Left renal cortex interstitium (tissue), 4 donors: ENCODE measurements around the gene TRABD2A. TPM values are rescaled to one million over a fixed set of nuclear protein-coding genes. Genes with fewer than 3 reads are reported as not detected.

Experiments
- DNase-seq, 4 donors: peaks; one replicate each; pipeline ENCODE4 v3.0.0-alpha.2; 2013; ENCODE audit warnings: low read depth in 4 of 4, low spot score in 2 of 4, missing footprints in 1 of 4
- polyA plus RNA-seq, 4 donors: library from polyadenylated mRNA; unstranded; fragments of 120-200 nt; gene quantifications; one replicate each; pipeline ENCODE4 v1.2.1, GENCODE V29; 2013; ENCODE audit not compliant: insufficient read length in 4 of 4

Gene TRABD2A
- polyA plus RNA-seq, 4 donors: 0.27 to 0.82 (median 0.49) TPM

GRCh38 chr2:84857566-84857965, 23.3 kb downstream of the TRABD2A start:
- DNase-seq: no peak

DNA sequence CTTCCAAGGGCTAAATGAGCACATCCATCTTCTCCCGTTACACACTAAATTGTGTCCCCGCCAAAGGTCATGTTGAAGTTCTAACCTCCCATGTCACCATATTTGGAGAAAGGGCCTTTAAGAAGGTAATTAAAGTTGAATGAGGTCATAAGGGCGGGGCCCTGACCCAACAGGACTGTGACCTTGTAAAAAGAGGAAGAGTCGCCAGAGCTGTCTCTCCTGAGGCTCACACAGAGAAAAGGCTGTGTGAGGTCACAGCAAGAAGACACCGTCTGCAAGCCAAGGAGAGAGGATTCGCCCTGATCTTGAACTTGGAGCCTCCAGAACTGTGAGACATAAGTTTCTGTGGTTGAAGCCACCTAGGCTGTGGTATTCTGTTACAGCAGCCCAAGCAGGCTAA, 24.1 kb downstream of the TRABD2A start:
- no peak for DNase-seq

DNA sequence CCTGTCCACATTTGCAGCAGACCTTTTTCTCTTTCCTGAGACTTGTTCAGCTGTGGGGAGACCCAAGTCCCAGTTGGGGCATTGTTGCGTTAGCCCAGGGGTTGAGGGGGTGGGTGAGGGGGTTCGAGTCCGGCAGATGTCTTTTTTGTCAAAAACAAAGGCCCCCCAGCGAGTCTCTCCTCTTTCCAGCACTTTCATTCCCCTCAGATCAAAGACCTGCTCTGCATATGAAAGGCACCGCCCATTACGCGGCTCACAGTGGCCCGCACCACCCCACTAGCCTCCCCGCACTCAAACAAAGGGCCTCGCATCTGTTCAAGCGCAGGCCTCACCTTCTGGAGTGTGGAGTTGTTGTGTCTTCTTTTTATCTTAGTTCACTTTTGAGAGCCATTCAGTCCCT, 25.2 kb downstream of the TRABD2A start:
- no peak for DNase-seq

- DNase-seq: no peak
Measured at GRCh38 chr2:84854850-84855249, 26.0 kb downstream of the TRABD2A start.

- DNase-seq: no peak
Measured at GRCh38 chr2:84851876-84852275, 29.0 kb downstream of the TRABD2A start.

- no peak for DNase-seq
Measured at GRCh38 chr2:84850471-84850870, 30.4 kb downstream of the TRABD2A start.

- no peak for DNase-seq
Measured at GRCh38 chr2:84849271-84849952, 31.5 kb downstream of the TRABD2A start.

DNA sequence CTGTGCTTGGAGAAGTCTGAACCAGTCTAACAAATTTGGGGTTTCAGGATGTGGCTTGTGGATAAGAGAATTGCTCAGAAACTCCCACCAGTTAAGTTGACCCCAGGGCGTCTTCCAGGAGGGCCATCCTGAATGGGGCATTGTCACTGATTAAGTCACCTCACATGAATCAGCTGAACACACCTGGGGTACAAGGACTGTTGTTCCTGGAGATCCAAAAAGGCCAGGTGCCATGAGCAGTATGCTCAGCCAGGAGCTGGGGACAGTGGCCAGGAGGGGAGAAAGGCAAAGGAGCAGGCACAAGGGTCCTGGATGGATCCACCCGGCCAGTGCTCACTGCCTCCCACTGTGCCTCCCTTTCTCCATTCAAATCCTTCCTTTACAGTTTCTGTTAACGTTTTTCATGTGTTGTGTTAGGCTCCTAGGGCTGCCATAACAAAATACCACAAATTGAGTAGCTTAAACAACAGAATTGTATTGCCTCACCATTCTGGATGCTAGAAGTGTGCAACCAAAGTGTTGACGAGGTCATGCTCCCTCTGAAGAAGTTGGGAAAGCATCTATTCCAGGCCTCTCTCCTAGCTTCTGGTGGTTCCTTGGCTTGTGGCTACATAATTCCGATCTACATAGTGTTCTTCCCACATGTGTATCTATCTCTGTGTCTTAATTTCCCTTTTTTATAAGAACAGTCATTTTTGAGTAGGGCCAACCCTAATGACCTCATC, 33.4 kb downstream of the TRABD2A start:
- no peak for DNase-seq

DNA sequence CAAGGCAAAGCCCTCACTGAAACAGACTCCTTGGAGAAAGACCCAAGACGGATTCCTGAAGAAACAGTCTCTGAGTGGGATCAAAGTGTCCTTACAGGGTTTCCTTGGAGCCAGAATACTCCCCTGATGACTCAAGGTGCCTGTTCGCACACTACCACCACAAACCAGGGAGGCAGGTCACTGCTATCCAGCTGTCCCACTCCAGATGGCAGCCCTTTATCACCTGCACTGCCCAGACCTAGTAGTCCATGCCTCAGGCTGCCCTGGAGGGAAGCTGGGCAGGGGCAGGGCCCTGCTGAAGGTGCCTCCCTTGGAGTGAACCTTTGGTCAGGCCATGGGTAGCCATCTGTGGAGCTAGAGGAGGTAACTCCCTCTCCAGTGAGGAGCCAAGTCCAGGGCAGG, 34.1 kb downstream of the TRABD2A start:
- no peak for DNase-seq

DNA sequence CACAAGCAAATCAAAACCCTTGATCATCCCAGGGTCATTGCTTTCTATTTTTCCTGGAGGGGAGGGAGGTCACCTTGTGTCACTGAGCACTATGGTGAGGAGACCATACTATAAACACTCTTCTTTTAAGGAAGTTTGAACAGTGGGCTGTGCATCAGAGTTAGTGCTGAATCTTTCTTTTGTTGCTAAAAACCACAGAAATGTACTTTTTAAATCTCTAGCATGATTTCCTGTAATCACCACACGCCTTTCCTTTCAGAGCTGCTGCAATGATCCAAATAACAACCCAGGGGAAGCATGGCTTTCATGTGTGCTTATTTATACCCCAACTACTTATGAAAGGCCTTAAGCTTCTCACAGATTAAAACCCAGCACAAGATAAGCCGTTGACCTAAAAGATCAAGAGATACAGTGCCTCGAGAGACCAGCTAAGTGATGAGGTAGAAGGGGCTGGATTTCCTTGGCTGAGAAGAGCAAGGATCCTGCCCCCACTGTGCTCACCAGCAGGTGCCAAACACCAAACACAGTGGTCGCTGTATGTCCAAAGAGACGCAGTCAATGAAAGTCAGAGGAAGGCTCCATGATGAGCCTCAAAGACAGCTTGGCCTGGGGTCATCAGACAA, 34.7 kb downstream of the TRABD2A start:
- no peak for DNase-seq

DNA sequence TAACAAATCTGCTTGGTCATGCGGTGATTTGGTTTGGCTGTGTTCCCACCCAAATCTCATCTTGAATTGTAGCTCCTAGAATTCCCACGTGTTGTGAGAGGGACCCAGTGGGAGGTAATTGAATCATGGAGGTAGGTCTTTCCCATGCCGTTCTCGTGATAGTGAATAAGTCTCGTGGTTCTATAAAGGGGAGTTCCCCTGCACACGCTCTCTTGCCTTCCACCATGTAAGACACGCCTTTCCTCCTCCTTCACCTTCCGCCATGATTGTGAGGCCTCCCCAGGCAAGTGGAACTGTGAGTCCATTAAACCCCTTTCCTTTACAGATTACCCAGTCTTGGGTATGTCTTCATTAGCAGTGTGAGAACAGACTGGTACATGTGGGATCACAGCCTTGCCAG, 36.7 kb downstream of the TRABD2A start:
- DNase-seq: no peak

DNA sequence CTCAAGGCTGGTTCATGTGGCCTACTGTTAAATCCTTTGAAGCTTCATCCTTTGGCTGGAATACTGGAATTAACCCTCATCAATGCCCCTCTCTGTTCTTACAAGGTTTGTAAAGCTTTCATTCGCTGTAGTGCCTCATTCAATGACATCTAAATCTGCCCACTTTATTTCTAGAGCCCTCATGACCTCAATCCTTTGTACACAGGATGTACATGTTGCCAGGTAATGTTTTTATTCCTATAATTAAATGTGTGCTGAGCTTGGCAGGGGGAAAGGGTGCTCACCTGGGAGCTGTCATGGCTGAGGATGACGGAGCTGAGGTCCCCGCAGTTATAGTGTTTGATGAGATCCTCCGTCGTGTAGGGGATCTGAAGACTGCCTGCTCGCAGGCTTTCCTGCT, 39.3 kb downstream of the TRABD2A start:
- no peak for DNase-seq

GRCh38 chr2:84840306-84840705, 40.6 kb downstream of the TRABD2A start:
- no peak for DNase-seq

GRCh38 chr2:84839851-84840250, 41.0 kb downstream of the TRABD2A start:
- no peak for DNase-seq

DNA sequence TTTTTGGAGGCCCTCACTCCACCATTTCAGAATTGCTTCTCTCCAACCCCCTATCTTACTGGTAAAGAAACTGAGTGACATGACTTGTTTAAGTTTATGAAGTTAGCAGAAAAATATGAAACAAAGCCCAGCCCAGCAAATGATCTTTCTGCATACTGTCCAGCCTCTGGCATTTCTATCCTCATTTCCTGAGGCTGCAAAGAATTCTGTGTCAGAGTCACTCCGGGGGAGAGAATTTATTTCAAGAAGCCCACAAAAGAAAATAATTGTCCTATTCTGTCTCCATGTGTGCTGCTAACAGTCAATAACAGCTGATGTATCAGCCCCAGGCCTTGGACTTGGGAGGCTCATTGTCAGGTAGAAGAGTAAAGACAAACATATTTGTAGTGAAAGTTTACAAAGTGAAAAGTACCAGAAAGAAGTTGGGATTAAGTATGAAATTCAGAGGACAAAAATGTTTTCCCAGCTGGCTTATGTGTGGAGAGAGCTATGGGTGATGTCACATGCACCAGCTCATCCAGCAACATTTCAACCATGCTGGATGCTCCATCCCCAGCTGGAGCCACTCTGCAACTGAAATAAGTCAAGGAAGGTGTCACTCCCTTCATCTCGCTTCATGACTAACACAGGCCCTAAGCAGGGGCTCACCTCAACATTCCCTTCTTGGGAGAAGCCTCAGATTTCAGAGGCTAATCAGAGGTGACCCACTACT, 42.3 kb downstream of the TRABD2A start:
- DNase-seq: no peak

DNA sequence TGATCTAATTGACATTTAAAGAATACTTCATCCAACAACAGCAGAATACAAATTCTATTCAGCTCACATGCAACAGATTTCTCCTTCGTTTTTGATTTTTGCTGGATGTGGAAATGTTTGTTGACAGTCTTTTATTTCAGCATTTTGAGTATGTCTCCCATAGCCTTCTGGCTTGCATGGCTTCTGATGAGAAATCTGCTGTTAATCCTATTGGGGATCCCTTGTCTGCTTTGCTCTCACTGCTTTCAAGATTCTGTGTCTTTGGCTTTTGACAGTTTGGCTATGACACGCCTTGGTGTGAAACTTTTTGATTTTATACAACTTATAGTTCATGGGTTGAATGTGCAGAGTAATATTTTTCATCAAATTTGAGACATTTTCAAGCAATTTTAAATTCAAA, 44.7 kb downstream of the TRABD2A start:
- DNase-seq: no peak

DNA sequence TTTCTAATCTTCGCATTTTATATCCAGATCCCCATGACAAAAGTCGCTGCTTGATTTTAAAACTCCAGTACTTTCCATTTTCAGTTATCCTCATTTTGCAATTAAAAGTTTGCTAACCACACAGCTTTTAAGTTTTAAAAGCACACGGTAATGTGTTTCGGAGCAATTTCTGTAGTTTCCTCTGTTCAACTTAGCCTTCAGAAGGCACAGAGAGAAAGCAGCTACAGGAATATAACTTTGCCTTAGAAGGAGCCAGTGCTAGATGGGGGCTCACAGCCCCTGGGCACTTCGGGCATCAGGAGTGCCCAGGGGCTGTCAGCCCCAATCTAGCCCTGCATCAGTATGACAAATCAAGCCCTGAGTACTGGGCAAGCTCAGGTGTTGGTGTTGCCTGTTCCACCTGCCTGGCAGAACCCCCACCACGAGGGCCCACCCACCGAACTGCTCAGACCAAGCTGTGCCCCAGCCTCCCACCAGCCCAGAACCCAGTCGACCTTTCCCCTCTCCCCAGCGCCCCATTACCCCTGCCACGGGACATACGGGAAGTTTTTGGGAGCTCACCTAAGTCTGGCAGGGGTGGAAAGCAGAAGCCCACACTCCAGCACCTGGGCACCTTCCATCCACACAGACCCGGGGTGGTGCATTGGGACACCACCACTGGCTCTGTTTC, 47.3 kb downstream of the TRABD2A start:
- DNase-seq: no peak

DNA sequence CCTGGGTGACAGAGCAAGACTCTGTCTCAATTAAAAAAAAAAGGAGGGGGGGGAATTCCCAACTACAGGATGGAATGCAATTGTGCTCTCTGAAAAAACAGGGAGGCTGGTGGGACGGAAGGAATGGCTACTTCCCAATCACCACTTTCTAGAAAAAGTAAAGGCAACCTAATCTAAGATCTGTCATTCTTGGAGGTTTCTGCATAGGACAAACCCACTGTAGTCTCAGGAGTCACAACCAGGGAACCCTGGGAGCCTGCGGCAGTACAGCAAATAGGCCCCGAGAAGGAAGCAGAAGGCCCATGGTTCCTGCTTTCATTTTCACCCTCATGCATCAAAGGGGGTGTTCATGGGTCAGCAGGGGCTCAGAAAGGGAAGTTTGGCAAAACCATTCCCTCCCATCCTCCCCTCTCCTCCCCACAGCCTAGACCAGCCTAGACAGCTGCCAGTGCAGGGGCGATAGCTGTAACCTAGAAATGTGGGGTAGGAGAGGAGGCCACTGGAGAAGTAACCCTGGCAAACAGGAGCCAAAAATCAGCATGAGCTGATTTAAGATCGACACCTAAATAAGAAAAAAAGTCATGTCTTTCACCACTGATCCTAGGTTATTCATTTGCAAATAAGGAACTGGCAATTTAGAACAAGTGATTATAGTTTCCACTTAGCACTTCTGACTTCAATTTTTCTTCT, 48.0 kb downstream of the TRABD2A start:
- DNase-seq: no peak

- DNase-seq: no peak
Measured at GRCh38 chr2:84830758-84831500, 50.0 kb downstream of the TRABD2A start.
